Ishikawa (cell line): Measurements from ENCODE around the gene ZDHHC6.

Source experiments
- CEBPB ChIP-seq: IDR thresholded peaks from 2 replicates; pipeline ENCODE4 v1.6.1; 2012
- CREB1 ChIP-seq: IDR thresholded peaks from 2 replicates; pipeline ENCODE4 v1.6.1; 2012; ENCODE audit warnings: low read depth
- EGR1 ChIP-seq: IDR thresholded peaks from 2 replicates; pipeline ENCODE4 v1.6.1; 2012
- EP300 ChIP-seq: IDR thresholded peaks from 2 replicates; pipeline ENCODE4 v1.6.1; 2012; ENCODE audit warnings: borderline replicate concordance
- FOXM1 ChIP-seq: IDR thresholded peaks from 2 replicates; pipeline ENCODE4 v1.6.1; 2012; ENCODE audit warnings: low read depth, borderline replicate concordance
- MAX ChIP-seq: IDR thresholded peaks from 2 replicates; pipeline ENCODE4 v1.6.1; 2012
- NFIC ChIP-seq: IDR thresholded peaks from 2 replicates; pipeline ENCODE4 v1.6.1; 2012
- RAD21 ChIP-seq: IDR thresholded peaks from 2 replicates; pipeline ENCODE4 v1.6.1; 2012; ENCODE audit warnings: low read depth
- TAF1 ChIP-seq: IDR thresholded peaks from 2 replicates; pipeline ENCODE4 v1.6.1; 2012; ENCODE audit warnings: low read depth, mild to moderate bottlenecking
- TCF12 ChIP-seq: IDR thresholded peaks from 2 replicates; pipeline ENCODE4 v1.6.1; 2012; ENCODE audit warnings: low read depth
- TEAD4 ChIP-seq: IDR thresholded peaks from 2 replicates; pipeline ENCODE4 v1.6.1; 2012
- YY1 ChIP-seq: IDR thresholded peaks from 2 replicates; pipeline ENCODE4 v1.6.1; 2012; ENCODE audit warnings: low read depth
- ZBTB7A ChIP-seq: IDR thresholded peaks from 2 replicates; pipeline ENCODE4 v1.6.1; 2012; ENCODE audit warnings: low read depth
- TF ChIP-seq, protein P1 (sequence below): IDR thresholded peaks from 2 replicates; pipeline ENCODE4 v1.6.1; 2012; ENCODE audit warnings: low read depth, mild to moderate bottlenecking
- TF ChIP-seq, protein P2 (sequence below): IDR thresholded peaks from 2 replicates; pipeline ENCODE4 v1.6.1; 2012

Gene ZDHHC6

DNA sequence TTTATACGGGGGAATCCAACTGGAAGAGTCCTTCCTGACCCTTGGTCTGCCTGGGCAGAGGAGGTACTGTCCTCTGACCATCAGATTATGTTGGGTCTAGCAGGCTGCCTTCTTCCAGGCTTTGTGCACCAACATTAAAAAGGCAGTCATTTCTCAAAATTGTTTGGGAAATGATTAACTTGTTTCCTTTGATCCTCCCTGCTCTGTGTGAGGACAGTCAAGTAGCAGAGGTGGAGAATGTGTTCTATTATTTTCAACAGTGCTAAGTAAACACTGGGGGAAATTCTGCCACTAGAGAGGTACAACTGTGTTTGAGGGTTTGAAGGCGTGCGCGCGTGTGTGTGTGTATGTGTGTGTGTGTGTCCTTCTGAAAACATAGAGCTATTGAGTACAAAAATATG lies 52.2 kb downstream of the ZDHHC6 start:
- no peak for TF ChIP-seq CREB1
- TF ChIP-seq EP300, result no peak
- no peak for TF ChIP-seq MAX
- TF ChIP-seq ZBTB7A, result no peak
- no peak for TF ChIP-seq YY1
- no peak for TF ChIP-seq TEAD4
- TF ChIP-seq, protein P1, sequence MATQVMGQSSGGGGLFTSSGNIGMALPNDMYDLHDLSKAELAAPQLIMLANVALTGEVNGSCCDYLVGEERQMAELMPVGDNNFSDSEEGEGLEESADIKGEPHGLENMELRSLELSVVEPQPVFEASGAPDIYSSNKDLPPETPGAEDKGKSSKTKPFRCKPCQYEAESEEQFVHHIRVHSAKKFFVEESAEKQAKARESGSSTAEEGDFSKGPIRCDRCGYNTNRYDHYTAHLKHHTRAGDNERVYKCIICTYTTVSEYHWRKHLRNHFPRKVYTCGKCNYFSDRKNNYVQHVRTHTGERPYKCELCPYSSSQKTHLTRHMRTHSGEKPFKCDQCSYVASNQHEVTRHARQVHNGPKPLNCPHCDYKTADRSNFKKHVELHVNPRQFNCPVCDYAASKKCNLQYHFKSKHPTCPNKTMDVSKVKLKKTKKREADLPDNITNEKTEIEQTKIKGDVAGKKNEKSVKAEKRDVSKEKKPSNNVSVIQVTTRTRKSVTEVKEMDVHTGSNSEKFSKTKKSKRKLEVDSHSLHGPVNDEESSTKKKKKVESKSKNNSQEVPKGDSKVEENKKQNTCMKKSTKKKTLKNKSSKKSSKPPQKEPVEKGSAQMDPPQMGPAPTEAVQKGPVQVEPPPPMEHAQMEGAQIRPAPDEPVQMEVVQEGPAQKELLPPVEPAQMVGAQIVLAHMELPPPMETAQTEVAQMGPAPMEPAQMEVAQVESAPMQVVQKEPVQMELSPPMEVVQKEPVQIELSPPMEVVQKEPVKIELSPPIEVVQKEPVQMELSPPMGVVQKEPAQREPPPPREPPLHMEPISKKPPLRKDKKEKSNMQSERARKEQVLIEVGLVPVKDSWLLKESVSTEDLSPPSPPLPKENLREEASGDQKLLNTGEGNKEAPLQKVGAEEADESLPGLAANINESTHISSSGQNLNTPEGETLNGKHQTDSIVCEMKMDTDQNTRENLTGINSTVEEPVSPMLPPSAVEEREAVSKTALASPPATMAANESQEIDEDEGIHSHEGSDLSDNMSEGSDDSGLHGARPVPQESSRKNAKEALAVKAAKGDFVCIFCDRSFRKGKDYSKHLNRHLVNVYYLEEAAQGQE, result no peak
- TF ChIP-seq NFIC, result no peak
- no peak for TF ChIP-seq TAF1
- TF ChIP-seq, protein P2, sequence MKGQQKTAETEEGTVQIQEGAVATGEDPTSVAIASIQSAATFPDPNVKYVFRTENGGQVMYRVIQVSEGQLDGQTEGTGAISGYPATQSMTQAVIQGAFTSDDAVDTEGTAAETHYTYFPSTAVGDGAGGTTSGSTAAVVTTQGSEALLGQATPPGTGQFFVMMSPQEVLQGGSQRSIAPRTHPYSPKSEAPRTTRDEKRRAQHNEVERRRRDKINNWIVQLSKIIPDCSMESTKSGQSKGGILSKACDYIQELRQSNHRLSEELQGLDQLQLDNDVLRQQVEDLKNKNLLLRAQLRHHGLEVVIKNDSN, result no peak
- no peak for TF ChIP-seq RAD21
- no peak for TF ChIP-seq CEBPB
- no peak for TF ChIP-seq TCF12
- TF ChIP-seq EGR1, result no peak
- no peak for TF ChIP-seq FOXM1

GRCh38 chr10:112393827-112394226 lies 52.9 kb downstream of the ZDHHC6 start:
- TF ChIP-seq ZBTB7A, result no peak
- no peak for TF ChIP-seq EGR1
- TF ChIP-seq, protein P1, result no peak
- TF ChIP-seq FOXM1, result no peak
- TF ChIP-seq, protein P2, result no peak
- TF ChIP-seq YY1, result no peak
- no peak for TF ChIP-seq MAX
- TF ChIP-seq EP300, result no peak

GRCh38 chr10:112393341-112393740 lies 53.4 kb downstream of the ZDHHC6 start:
- no peak for TF ChIP-seq YY1
- TF ChIP-seq NFIC, result 0 out of 2 replicates have a peak, but pooled peaks have one; percentile 30

DNA sequence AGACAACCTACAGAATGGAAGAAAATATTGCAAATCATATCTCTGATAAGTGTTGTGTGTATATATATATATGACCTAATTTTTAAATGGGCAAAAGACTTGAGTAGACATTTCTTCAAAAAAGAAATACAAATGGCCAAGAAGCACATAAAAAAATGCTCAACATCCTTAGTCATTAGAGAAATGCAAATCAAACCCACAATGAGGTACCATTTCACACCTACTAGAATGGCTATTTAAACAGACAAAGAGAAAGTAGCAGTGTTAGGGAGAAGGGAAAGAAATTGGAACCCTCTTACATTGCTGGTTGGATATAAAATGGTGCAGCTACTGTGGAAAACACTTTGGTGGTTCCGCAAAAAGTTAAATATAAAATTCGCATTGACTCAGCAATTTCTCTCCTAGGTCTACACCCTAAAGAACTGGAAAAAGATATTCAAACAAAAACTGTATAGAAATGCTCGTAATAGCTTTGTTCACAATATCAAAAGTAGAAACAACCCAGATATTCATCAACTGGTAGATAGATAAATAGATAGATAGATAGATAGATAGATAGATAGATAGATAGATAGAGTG lies 56.5 kb downstream of the ZDHHC6 start:
- TF ChIP-seq TCF12, result no peak
- TF ChIP-seq NFIC, result no peak
- no peak for TF ChIP-seq YY1

GRCh38 chr10:112389271-112389822 lies 57.4 kb downstream of the ZDHHC6 start:
- no peak for TF ChIP-seq TCF12
- no peak for TF ChIP-seq TEAD4
- no peak for TF ChIP-seq FOXM1
- no peak for TF ChIP-seq EP300
- TF ChIP-seq RAD21, result no peak
- no peak for TF ChIP-seq NFIC
- no peak for TF ChIP-seq ZBTB7A
- TF ChIP-seq YY1, result no peak
- TF ChIP-seq EGR1, result no peak

- TF ChIP-seq CREB1 (no peak), FOXM1 (no peak), RAD21 (no peak), MAX (no peak), EP300 (no peak), TCF12 (no peak), EGR1 (no peak), CEBPB (no peak), NFIC (no peak), TAF1 (no peak)
- TF ChIP-seq, protein P1, result no peak
- TF ChIP-seq, protein P2, result no peak
Observed at GRCh38 chr10:112388548-112388947, 58.2 kb downstream of the ZDHHC6 start.
